Mesendoderm (in vitro differentiated cells): Measurements from ENCODE around the gene TSPAN5.

ENCODE experiments used
- DNase-seq: peaks from one replicate; pipeline ENCODE4 v3.0.0; 2013
- H2AK5ac ChIP-seq: 2 replicates; pipeline ENCODE4 v1.6.1; 2013; ENCODE audit warnings: low read length, inconsistent platforms
- H2BK120ac ChIP-seq: 2 replicates; pipeline ENCODE4 v1.6.1; 2013; ENCODE audit warnings: low read depth, mild to moderate bottlenecking, low read length, moderate library complexity, mixed read lengths
- H2BK15ac ChIP-seq: replicated peaks from 2 replicates; pipeline ENCODE4 v1.6.1; 2013; ENCODE audit warnings: low read depth, mild to moderate bottlenecking, moderate library complexity
- H2BK5ac ChIP-seq: 2 replicates; pipeline ENCODE4 v1.6.1; 2013; ENCODE audit warnings: low read length, inconsistent platforms
- H3K18ac ChIP-seq: 2 replicates; pipeline ENCODE4 v1.6.1; 2013; ENCODE audit warnings: mild to moderate bottlenecking, low read length, mixed read lengths
- H3K23ac ChIP-seq: one replicate; pipeline ENCODE4 v1.6.1; 2013; ENCODE audit warnings: low read length
- H3K27ac ChIP-seq: 2 replicates; pipeline ENCODE4 v1.5.1; 2013; ENCODE audit warnings: low read depth, mild to moderate bottlenecking, inconsistent platforms, low read length, moderate library complexity
- H3K27me3 ChIP-seq: 2 replicates; pipeline ENCODE4 v1.6.1; 2013; ENCODE audit warnings: low read length, control low read depth, mild to moderate bottlenecking, inconsistent platforms; ENCODE audit not compliant: insufficient read depth, poor library complexity
- H3K36me3 ChIP-seq: 2 replicates; pipeline ENCODE4 v1.6.1; 2013; ENCODE audit warnings: low read length, inconsistent platforms; ENCODE audit not compliant: control insufficient read depth, insufficient read depth
- H3K4ac ChIP-seq: one replicate; pipeline ENCODE4 v1.6.1; 2013; ENCODE audit warnings: low read depth, mild to moderate bottlenecking, low read length, moderate library complexity
- H3K4me1 ChIP-seq: 2 replicates; pipeline ENCODE4 v1.6.1; 2013; ENCODE audit warnings: low read depth, low read length, inconsistent platforms; ENCODE audit not compliant: control insufficient read depth
- H3K4me2 ChIP-seq: 2 replicates; pipeline ENCODE4 v1.6.1; 2013; ENCODE audit warnings: low read length
- H3K4me3 ChIP-seq: 2 replicates; pipeline ENCODE4 v1.5.1; 2013; ENCODE audit warnings: mild to moderate bottlenecking, low read length
- H3K56ac ChIP-seq: one replicate; pipeline ENCODE4 v1.6.1; 2013; ENCODE audit warnings: low read length
- H3K79me1 ChIP-seq: 2 replicates; pipeline ENCODE4 v1.6.1; 2013; ENCODE audit warnings: low read length, inconsistent platforms
- H3K79me2 ChIP-seq: 2 replicates; pipeline ENCODE4 v1.6.1; 2013; ENCODE audit warnings: mild to moderate bottlenecking, low read length; ENCODE audit not compliant: control insufficient read depth, insufficient read depth
- H3K9ac ChIP-seq: 2 replicates; pipeline ENCODE4 v1.6.1; 2013; ENCODE audit warnings: low read length, inconsistent platforms
- H4K5ac ChIP-seq: one replicate; pipeline ENCODE4 v1.6.1; 2013; ENCODE audit warnings: low read length
- H4K8ac ChIP-seq: one replicate; pipeline ENCODE4 v1.6.1; 2013; ENCODE audit warnings: low read depth, mild to moderate bottlenecking, control low read depth, low read length, moderate library complexity
- WGBS: extraction: QIAGEN DNeasy Blood & Tissue Kit; methylation state at CpG from one replicate; pipeline ENCODE4 v1.1.7; 2013; ENCODE audit warnings: low lambda C conversion rate, missing lambda C conversion rate; ENCODE audit not compliant: insufficient coverage; ENCODE audit errors: extremely low coverage; 5-methylcytosine and 5-hydroxymethylcytosine counted together

TSPAN5 gene

DNA sequence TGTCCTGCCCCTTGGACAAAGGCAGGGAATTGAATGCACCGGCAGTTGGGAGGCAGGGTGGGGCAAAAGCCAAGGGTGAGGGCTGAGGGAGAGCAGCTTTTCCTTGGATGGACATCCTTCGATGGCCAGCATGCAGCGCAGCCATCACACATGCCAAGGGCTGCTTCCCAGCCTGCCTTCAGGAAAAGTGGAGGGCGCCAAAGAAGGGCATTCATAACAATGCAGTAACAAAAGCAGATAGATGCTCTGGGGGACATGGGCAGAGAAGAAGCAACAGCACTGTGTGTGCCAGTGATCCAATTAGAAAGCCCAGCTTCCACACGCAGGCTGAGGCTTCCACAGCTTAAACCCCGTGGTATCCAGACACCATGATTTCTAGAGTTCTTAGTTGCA, 71.5 kb downstream of the TSPAN5 start:
- Histone ChIP-seq H3K79me1 (no peaks in the 10 kb centered on the region), H3K9ac (no peak overlapping the region), H3K23ac (no peak overlapping the region), H3K36me3 (no peaks in the 10 kb centered on the region), H3K79me2 (no peaks in the 10 kb centered on the region), H4K5ac (no peak overlapping the region), H3K4me1 (no peaks in the 10 kb centered on the region), H2BK120ac (no peak overlapping the region), H2AK5ac (no peak overlapping the region), H3K4ac (no peak overlapping the region), H3K4me2 (no peak overlapping the region), H3K56ac (no peak overlapping the region), H3K27me3 (no peaks in the 10 kb centered on the region), H3K4me3 (no peak overlapping the region), H3K27ac (no peak overlapping the region), H4K8ac (no peak overlapping the region), H2BK15ac (no peak overlapping the region), H3K18ac (no peak overlapping the region), H2BK5ac (no peak overlapping the region)
- WGBS = no CpG with 5 or more reads among the region's 6 CpGs
- DNase-seq = no peak

DNA sequence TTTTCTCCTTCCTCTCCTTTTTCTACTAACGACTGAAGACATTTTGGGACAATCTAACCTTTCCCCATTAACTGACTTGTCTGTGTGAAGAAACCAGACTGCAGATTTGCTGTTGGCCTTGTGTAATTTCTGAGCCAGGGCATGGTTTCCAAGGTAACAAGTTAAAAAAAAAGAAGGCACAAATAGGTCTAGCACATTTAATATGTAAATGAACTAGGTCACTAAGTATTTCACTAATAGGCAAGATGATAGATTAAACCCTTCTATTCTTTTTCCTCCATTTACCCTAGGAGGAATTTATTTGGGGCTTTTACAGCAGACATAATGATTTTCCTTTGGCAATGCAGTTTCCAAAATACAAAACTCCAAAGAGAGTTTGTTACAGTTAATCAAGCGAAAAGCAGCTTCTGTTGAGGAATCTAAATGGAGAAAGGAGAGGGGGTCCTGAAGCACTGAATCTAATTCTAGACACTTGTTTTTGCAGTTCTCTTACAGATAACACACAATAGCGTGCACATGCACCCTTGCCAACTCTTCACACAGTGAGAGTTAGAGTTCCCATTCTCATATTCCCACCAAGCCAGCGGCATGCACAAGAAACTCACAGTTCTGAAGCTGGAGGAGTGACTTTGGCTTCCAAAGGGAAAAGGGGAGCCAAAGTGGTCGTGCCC, 72.0 kb downstream of the TSPAN5 start:
- H2BK5ac ChIP-seq = no peak overlapping the region
- no peak overlapping the region for H3K18ac ChIP-seq
- H2BK120ac ChIP-seq = no peak overlapping the region
- no peaks in the 10 kb centered on the region for H3K4me1 ChIP-seq
- H3K9ac ChIP-seq = no peak overlapping the region
- H4K8ac ChIP-seq = no peak overlapping the region
- no peak overlapping the region for H2AK5ac ChIP-seq
- H3K4me2 ChIP-seq = no peak overlapping the region
- no peak overlapping the region for H3K4ac ChIP-seq
- no peak for DNase-seq
- no peak overlapping the region for H3K56ac ChIP-seq
- no CpG with 5 or more reads among the region's 5 CpGs for WGBS
- no peak overlapping the region for H2BK15ac ChIP-seq
- H3K4me3 ChIP-seq = no peak overlapping the region
- H3K23ac ChIP-seq = no peak overlapping the region
- no peak overlapping the region for H3K27ac ChIP-seq
- no peaks in the 10 kb centered on the region for H3K79me1 ChIP-seq
- no peaks in the 10 kb centered on the region for H3K36me3 ChIP-seq
- H3K27me3 ChIP-seq = no peaks in the 10 kb centered on the region
- no peak overlapping the region for H4K5ac ChIP-seq
- H3K79me2 ChIP-seq = no peaks in the 10 kb centered on the region

DNA sequence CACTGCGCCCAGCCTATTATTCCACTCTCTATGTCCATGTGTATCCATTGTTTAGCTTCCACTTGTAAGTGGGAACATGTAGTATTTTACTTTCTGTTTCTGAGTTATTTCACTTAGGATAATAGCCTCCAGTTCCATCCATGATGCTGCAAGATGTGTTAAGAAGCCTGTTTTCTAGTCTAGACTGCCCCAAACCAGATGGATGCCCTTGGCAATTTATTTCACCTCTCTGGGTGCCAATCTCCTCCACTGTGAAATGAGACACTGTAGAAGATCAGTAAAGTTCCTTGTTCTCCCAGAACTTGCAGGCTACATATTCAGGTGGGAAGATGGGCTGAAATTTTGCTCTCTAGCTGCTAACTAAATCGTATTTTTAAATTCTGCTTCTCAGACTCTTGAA, 72.8 kb downstream of the TSPAN5 start:
- H3K4me2 ChIP-seq = no peak overlapping the region
- H2BK120ac ChIP-seq = no peak overlapping the region
- no peak overlapping the region for H4K8ac ChIP-seq
- no peak overlapping the region for H3K56ac ChIP-seq
- no peak overlapping the region for H2BK15ac ChIP-seq
- DNase-seq = no peak
- H3K36me3 ChIP-seq = no peaks in the 10 kb centered on the region
- no peak overlapping the region for H3K23ac ChIP-seq
- H3K27me3 ChIP-seq = no peaks in the 10 kb centered on the region
- WGBS = no CpG with 5 or more reads among the region's 2 CpGs
- H3K4me3 ChIP-seq = no peak overlapping the region
- H3K4ac ChIP-seq = no peak overlapping the region
- no peak overlapping the region for H4K5ac ChIP-seq
- no peaks in the 10 kb centered on the region for H3K79me1 ChIP-seq
- H3K4me1 ChIP-seq = no peaks in the 10 kb centered on the region
- H3K27ac ChIP-seq = no peak overlapping the region
- H3K9ac ChIP-seq = no peak overlapping the region
- no peak overlapping the region for H2BK5ac ChIP-seq
- no peak overlapping the region for H3K18ac ChIP-seq
- no peak overlapping the region for H2AK5ac ChIP-seq
- H3K79me2 ChIP-seq = no peaks in the 10 kb centered on the region

DNA sequence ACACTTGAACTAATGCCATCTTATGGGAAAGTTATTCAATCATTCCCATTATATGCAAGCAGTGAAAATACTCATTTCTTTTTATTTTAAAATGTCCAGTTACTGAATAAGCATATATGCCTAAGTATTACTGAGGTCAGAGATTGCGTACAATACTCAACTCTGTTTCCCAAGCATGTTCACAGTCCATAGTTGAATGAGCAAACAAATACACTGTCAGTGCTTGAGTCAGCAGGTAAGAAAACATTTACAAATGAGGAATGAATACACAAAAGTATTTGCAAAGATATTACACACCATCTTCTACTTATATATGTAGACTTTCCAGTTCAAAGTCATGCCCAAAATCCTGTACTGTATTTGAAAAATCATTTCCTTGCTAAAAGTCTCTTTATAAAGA, 74.1 kb downstream of the TSPAN5 start:
- no peak overlapping the region for H3K23ac ChIP-seq
- no peaks in the 10 kb centered on the region for H3K79me1 ChIP-seq
- no peak for DNase-seq
- no peak overlapping the region for H3K27ac ChIP-seq
- no peak overlapping the region for H2BK5ac ChIP-seq
- H2AK5ac ChIP-seq = no peak overlapping the region
- no peaks in the 10 kb centered on the region for H3K36me3 ChIP-seq
- H2BK120ac ChIP-seq = no peak overlapping the region
- no peak overlapping the region for H4K5ac ChIP-seq
- H3K56ac ChIP-seq = no peak overlapping the region
- H3K18ac ChIP-seq = no peak overlapping the region
- H2BK15ac ChIP-seq = no peak overlapping the region
- H3K4me2 ChIP-seq = no peak overlapping the region
- H3K4ac ChIP-seq = no peak overlapping the region
- no peaks in the 10 kb centered on the region for H3K79me2 ChIP-seq
- no peaks in the 10 kb centered on the region for H3K4me1 ChIP-seq
- H3K4me3 ChIP-seq = no peak overlapping the region
- WGBS = no CpG with 5 or more reads among the region's 1 CpG
- no peaks in the 10 kb centered on the region for H3K27me3 ChIP-seq
- H4K8ac ChIP-seq = no peak overlapping the region
- no peak overlapping the region for H3K9ac ChIP-seq

DNA sequence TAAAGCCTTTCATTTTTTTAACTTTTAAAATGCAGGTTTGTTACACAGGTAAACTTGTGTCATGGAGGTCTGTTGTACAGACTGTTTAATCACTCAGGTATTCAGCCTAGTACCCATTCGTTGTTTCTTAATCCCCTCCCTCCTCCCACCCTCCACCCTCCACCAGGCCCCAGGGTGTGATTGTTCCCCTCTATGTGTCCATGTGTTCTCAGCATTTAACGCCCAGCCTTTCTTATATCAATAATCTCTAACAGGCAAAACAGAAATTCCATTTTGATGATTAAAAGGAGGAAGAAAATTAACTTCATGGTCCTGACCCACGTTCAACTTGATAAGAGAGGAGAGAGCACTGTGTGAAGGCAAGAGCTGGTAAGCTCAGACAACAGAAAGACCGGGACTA, 75.1 kb downstream of the TSPAN5 start:
- H3K4me2 ChIP-seq = no peak overlapping the region
- no CpG with 5 or more reads among the region's 4 CpGs for WGBS
- H2BK5ac ChIP-seq = no peak overlapping the region
- no peak overlapping the region for H3K9ac ChIP-seq
- H3K4me3 ChIP-seq = no peak overlapping the region
- H3K56ac ChIP-seq = no peak overlapping the region
- H2AK5ac ChIP-seq = no peak overlapping the region
- no peak overlapping the region for H2BK120ac ChIP-seq
- no peaks in the 10 kb centered on the region for H3K36me3 ChIP-seq
- H3K4ac ChIP-seq = no peak overlapping the region
- no peaks in the 10 kb centered on the region for H3K79me2 ChIP-seq
- no peaks in the 10 kb centered on the region for H3K4me1 ChIP-seq
- no peak overlapping the region for H3K23ac ChIP-seq
- H3K79me1 ChIP-seq = no peaks in the 10 kb centered on the region
- no peak for DNase-seq
- no peak overlapping the region for H3K27ac ChIP-seq
- no peak overlapping the region for H4K5ac ChIP-seq
- no peak overlapping the region for H2BK15ac ChIP-seq
- H3K27me3 ChIP-seq = no peaks in the 10 kb centered on the region
- H3K18ac ChIP-seq = no peak overlapping the region
- H4K8ac ChIP-seq = no peak overlapping the region

DNA sequence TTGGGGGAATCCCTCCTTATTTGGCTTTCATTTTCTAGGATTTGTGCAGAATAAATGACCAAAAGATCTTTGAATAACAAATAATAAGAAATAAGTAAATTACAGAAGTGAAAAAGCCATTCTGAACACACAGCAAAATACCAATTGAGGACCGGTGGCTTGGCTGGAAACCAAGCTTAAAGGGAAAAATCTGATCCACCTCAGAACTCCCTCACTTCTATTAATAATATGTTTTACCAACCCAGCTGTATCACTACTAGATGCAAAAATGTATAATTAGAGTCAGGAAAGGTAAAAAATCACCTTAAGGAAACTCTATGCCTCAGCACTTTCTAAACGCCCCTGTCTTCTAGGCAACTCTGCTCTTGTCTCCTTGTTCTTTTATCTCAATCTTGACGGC, 77.3 kb downstream of the TSPAN5 start:
- Histone ChIP-seq H3K36me3 (no peaks in the 10 kb centered on the region), H3K27ac (no peak overlapping the region), H3K79me1 (no peaks in the 10 kb centered on the region), H3K4me3 (no peak overlapping the region), H2BK120ac (no peak overlapping the region), H3K4me2 (no peak overlapping the region), H2BK15ac (no peak overlapping the region), H2BK5ac (no peak overlapping the region), H3K23ac (no peak overlapping the region), H3K18ac (no peak overlapping the region), H3K4me1 (no peaks in the 10 kb centered on the region), H3K79me2 (no peaks in the 10 kb centered on the region), H4K8ac (no peak overlapping the region), H4K5ac (no peak overlapping the region), H3K9ac (no peak overlapping the region), H3K4ac (no peak overlapping the region), H3K27me3 (no peaks in the 10 kb centered on the region), H3K56ac (no peak overlapping the region), H2AK5ac (no peak overlapping the region)
- no CpG with 5 or more reads among the region's 3 CpGs for WGBS
- no peak for DNase-seq
